GM18951 (cell line): ENCODE data around the gene NPR3.

ENCODE experiments used
- POLR2A ChIP-seq: IDR thresholded peaks from 4 replicates; pipeline ENCODE4 v1.6.1; 2011; ENCODE audit warnings: mild to moderate bottlenecking; ENCODE audit not compliant: insufficient read length, insufficient read depth; ENCODE audit errors: extremely low read depth
- in situ Hi-C: fragments of 300-500 bp; cut with MboI; formaldehyde crosslinking; loops from one replicate; pipeline ENCODE4 v1.12.0; 2022; ENCODE audit warnings: low sequenced_read_pairs, mixed read lengths, inconsistent platforms; ENCODE audit not compliant: unreplicated experiment

Gene NPR3

DNA sequence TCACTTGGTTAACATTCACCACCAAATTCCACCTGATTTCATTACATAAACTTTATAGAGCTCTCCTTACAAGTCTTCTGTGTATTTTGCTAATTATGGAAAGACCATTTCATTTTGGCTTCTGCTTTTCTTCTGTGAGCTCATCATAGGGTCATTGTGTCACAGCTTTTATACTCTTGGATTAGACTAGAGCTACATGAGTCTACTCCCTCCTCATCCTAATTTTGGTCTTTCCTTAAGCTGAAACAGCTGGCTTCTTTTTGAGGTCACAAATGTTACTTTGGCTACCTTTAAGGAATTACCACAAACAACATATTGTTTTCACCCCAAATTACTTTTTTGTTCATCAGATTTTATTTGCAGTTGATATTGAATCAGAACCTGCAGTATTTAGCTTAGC lies 103.0 kb downstream of the NPR3 start:
- TF ChIP-seq POLR2A, result no peak
- in situ Hi-C loops, result no loop called here

DNA sequence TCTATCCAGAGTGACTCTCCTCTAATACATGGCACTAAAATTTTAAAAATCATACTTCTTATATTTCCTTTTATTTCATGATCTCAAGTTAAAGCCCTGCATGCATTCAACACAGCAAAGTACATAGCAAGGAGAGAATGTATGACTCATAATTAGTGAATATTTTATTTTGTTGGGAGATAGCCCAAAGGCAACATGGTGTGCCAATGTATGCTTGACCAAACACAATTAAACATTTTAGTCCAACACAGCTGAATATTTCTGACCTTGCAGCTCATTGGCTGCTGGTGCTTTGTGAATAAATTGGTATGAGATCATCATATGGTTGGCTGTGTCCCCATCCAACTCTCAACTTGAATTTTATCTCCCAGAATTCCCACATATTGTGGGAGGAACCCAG lies 103.5 kb downstream of the NPR3 start:
- no peak for TF ChIP-seq POLR2A
- in situ Hi-C loops, result no loop called here

DNA sequence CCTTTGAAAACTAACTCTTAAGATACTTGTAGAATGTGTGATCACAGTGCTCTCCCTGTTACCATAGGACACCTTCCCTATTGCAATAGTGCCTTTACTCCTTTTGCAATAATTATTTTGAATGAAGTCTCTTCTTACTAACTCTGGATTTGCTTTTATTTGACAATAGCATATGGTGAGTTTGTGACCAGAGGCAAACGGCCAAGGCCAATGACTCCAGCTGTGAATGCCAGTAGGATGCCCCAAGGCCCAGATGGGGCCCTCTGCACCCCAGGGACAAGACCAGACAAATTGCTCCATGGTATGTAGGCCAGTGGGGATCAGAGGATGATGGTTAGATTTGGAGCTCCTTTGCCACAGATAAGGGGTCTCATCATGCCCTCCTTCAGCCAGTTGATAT lies 116.9 kb downstream of the NPR3 start:
- in situ Hi-C loops, result no loop called here
- TF ChIP-seq POLR2A, result no peak

DNA sequence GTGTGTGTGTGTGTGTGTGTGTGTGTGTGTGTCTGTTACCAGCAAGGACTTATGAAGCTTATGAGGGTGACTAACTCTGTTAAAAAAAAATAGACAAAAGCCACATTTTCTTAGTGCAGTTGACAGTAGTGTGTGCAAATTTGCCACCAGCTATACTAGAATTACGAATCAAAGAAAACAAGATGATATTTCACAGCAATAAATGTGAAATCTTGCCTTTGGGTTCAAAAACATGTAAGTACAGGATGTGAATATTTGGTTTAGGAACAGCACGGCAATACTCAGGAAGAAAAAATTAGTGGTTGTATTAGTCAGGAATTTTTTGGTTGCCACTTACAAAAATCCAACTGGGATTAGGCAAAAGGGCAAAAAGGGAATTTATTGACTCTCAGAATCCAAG lies 117.4 kb downstream of the NPR3 start:
- in situ Hi-C loops, result no loop called here
- TF ChIP-seq POLR2A, result no peak

DNA sequence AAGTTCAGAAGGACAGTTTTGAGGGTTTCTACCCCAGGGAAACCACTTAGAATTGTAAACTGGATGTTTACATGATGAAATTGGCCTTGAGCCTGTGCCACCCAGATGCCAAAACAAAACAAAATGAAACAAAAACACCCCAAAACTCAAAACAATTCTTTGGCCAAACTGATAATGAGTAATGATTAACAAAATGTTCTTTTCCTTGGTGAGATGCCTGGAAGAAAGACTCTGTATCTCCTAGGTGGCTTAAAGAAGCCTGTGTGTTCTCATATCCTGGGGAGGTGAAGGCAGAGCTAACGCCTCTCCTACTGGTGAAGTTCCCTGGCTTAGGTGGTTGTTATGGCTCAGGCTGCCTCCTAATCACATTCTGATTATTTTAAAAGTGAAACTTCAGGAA lies 120.5 kb downstream of the NPR3 start:
- no peak for TF ChIP-seq POLR2A
- in situ Hi-C loops, result no loop called here

DNA sequence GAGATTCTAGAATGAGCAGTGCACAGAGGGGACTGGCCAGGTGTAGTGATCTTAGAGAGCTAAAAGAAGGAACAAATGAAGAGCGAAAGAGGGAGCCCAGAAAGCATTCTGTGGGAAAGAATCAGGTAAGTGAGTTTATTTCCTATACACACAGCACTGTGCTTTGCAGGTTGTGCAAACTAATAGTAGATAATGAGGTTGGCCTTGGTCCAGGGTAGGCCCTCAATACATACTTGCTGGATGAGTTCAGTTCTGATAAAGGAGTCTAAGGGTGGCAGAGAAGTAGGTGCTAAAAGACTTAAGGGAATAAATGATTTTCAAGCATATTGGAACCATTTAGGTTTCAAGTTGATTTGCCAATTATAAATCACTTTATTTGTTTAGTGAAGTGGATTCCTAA lies 122.0 kb downstream of the NPR3 start:
- in situ Hi-C loops, result no loop called here
- TF ChIP-seq POLR2A, result no peak

DNA sequence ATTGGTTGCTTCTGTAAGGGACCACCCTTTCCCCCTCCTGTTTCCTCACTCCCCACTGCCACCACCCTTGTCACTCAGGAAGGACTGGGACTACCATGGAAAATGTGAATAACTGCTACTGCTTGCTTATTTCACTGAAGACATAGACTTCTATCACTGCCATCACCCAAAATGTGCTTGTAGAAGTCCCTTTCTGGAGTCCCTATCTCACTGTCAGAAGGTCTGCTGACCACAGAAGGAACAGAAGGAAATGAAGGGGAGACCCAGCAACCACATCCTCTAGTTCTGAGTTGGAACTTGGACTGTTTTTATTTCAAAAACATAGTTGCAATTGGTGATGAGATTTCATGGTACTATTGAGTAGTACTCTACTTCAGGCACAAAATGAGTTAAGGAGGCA lies 122.5 kb downstream of the NPR3 start:
- in situ Hi-C loops, result no loop called here
- TF ChIP-seq POLR2A, result no peak

DNA sequence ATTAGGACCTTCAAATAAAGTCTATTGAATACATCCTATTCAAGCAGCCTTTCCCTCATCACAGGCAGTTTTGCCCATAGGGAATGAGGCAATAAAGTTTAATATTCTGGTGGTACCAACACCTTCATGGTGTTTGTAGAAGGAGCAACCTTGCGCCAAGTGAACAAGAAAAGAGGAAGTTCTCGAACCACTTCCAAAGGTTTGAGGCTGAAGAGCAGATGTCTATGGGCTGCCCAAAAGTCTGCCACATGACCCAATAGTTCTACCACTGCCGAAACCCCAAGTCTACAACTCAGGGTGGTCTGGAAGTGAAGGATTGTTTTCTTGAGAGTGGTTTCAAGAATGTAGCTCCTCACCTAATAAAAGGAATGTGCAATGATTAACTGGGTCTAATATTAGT lies 123.1 kb downstream of the NPR3 start:
- in situ Hi-C loops, result no loop called here
- TF ChIP-seq POLR2A, result no peak

DNA sequence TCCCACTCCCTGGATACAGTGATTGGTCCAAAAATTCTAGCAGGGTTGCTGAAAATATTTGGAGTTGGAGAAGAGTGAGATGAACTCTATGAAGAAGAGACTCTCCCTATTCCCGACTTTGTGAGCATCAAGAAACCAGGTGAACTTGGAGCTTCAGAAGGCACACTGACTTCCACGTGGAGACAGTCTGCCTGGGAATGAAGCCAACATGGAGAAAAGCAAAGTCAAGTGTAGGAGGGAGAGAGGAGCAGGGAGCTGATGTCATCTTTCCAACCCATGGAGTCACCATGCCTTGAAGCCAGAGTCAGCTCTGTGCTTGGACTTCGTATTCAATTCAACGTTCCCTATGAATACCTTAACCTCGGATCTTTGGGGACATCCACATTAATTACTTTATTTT lies 125.1 kb downstream of the NPR3 start:
- in situ Hi-C loops, result no loop called here
- no peak for TF ChIP-seq POLR2A

DNA sequence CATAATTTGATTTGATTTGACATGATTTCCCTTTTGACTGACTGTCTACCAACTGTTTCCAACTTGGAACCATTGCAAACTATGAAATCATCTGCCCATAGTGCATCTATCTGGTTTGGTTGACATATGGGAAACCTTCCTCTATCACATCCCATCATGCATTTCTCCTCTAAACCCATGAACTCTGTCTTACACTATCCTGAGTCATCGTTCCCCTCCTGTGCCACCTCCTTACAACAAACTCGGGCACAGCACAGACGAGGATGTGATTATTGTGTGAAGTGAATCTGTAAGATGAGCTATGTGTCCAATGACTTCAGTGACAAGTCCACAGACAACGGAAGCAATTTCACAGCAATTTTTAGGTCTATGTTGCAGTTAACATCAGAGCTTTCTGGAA lies 126.1 kb downstream of the NPR3 start:
- no peak for TF ChIP-seq POLR2A
- in situ Hi-C loops, result no loop called here

DNA sequence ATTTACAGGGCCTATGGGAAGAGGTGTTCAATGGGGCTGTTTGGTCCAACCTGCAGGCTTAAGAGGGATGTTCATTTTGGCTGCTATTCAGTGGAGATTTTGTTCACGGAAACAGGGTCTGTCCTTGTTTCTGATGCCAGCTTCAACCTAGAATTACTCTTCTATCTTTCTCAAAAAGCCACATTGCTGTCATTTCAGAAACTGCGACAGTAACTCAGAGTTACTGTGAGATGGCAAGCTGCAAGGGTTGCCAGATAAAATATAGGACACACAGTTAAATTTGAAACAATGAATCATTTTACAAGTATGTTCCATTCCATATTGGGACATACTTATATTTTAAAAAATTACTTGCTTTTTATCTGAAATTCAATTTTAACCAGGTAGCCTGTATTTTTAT lies 128.0 kb downstream of the NPR3 start:
- in situ Hi-C loops, result no loop called here

DNA sequence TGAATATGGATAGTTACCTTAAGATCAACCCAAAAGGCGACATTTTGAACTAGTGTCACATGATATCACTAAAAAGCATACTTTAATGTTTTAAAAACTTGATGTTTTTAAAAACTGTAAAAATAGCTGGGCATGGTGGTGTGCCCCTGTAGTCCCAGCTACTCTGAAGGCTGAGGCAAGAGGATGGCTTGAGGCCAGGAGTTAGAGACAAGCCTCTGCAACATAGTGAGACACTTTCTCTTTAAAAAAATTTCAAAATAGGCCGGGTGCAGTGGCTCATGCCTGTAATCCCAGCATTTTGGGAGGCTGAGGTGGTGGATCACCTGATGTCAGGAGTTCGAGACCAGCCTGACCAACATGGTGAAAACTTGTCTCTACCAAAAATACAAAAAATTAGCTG lies 129.5 kb downstream of the NPR3 start:
- TF ChIP-seq POLR2A, result no peak
- in situ Hi-C loops, result no loop called here

More for the DNA sequence above, 128.0 kb downstream of the NPR3 start:
- TF ChIP-seq POLR2A, result no peak
